ENCODE measurements around the gene TOR2A.

- TF ChIP-seq, protein P1, sequence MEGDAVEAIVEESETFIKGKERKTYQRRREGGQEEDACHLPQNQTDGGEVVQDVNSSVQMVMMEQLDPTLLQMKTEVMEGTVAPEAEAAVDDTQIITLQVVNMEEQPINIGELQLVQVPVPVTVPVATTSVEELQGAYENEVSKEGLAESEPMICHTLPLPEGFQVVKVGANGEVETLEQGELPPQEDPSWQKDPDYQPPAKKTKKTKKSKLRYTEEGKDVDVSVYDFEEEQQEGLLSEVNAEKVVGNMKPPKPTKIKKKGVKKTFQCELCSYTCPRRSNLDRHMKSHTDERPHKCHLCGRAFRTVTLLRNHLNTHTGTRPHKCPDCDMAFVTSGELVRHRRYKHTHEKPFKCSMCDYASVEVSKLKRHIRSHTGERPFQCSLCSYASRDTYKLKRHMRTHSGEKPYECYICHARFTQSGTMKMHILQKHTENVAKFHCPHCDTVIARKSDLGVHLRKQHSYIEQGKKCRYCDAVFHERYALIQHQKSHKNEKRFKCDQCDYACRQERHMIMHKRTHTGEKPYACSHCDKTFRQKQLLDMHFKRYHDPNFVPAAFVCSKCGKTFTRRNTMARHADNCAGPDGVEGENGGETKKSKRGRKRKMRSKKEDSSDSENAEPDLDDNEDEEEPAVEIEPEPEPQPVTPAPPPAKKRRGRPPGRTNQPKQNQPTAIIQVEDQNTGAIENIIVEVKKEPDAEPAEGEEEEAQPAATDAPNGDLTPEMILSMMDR (IDR thresholded peaks at IDR 0.05), result no peak
- TF ChIP-seq POLR2A (IDR thresholded peaks at IDR 0.05), result no peak
Measured at GRCh38 chr9:127712371-127712770, 22.7 kb downstream of the TOR2A start.

Data from thyroid gland (tissue), 4 donors.